Testis (tissue), 3 donors: ENCODE measurements around the gene ZNF554. TPM values are rescaled to one million over a fixed set of nuclear protein-coding genes. Genes with fewer than 3 reads are reported as not detected.

Experiments used
- DNase-seq: peaks from one replicate; pipeline ENCODE4 v3.0.0-alpha.2; 2019
- H3K27ac ChIP-seq, 2 donors: fragments of 200-600 bp; sonication (generic); one replicate each; pipeline ENCODE4 v1.5.1; 2019
- H3K27me3 ChIP-seq: fragments of 200-600 bp; sonication (generic); one replicate; pipeline ENCODE4 v1.5.1; 2019
- H3K36me3 ChIP-seq: fragments of 200-600 bp; sonication (generic); one replicate; pipeline ENCODE4 v1.5.1; 2017; ENCODE audit warnings: low read depth; ENCODE audit errors: missing control alignments
- H3K4me1 ChIP-seq: fragments of 200-600 bp; sonication (generic); one replicate; pipeline ENCODE4 v1.5.1; 2019
- H3K4me3 ChIP-seq, 2 donors: fragments of 200-600 bp; sonication (generic); one replicate each; pipeline ENCODE4 v1.5.1; 2017 to 2019
- H3K9me3 ChIP-seq: fragments of 200-600 bp; sonication (generic); one replicate; pipeline ENCODE4 v1.5.1; 2017
- CTCF ChIP-seq, 3 experiments: fragments of 450-650 bp in 2 of 3; fragments of 200-600 bp in 1 of 3; sonication (generic) in 1 of 3; IDR thresholded peaks; one replicate each; pipeline ENCODE4 v1.5.1; 2016 to 2019; ENCODE audit warnings: antibody characterized with exemption in 3 of 3, mild to moderate bottlenecking in 2 of 3, moderate library complexity in 1 of 3
- POLR2A ChIP-seq: fragments of 450-650 bp; IDR thresholded peaks from one replicate; pipeline ENCODE4 v1.6.1; 2017; ENCODE audit warnings: antibody characterized with exemption, mild to moderate bottlenecking, moderate library complexity
- WGBS, 2 donors: methylation state at CpG; one replicate each; pipeline ENCODE4 v1.1.5; 2018; 5-methylcytosine and 5-hydroxymethylcytosine counted together
- intact Hi-C: fragments of 100-400 bp; cut with DNase I; formaldehyde crosslinking; loops from one replicate; pipeline ENCODE4 v1.15.1; 2023; ENCODE audit warnings: low total_unique reads
- polyA plus RNA-seq: library from polyadenylated mRNA; stranded (reverse); fragments of 350-450 nt; fragmentation: Illumina TruSeq; extraction: RNeasy Lipid Tissue Mini Kit (QIAGEN cat#74804); gene quantifications from one replicate; pipeline ENCODE4 v1.2.3, GENCODE V29; 2014; ENCODE audit warnings: low read depth, low replicate concordance; ENCODE audit not compliant: insufficient read depth
- total RNA-seq, 2 donors: library from RNA; depleted of rRNA; stranded (reverse); fragments of >200 nt; gene quantifications; one replicate each; pipeline ENCODE4 v1.2.3, GENCODE V29; 2016

The ZNF554 gene
- total and polyA plus RNA-seq, 3 donors from 2014 or later: 6.9 to 9.4 (median 9.3) TPM

GRCh38 chr19:2877398-2878331 is 58.0 kb downstream of the ZNF554 start:
- Histone ChIP-seq H3K27ac (no peak overlapping the region), H3K27me3 (no peaks in the 10 kb centered on the region), H3K4me3 (no peak overlapping the region), H3K4me1 (no peaks in the 10 kb centered on the region), H3K9me3 (no peaks in the 10 kb centered on the region), H3K36me3 (no peaks in the 10 kb centered on the region)
- 91% methylated on average over 32 of the region's 32 CpGs for WGBS, 2 donors
- intact Hi-C loops: no loop called here
- DNase-seq: no peak
- no peak for TF ChIP-seq POLR2A
- no peak for TF ChIP-seq CTCF (IDR thresholded peaks at IDR 0.05)

DNA sequence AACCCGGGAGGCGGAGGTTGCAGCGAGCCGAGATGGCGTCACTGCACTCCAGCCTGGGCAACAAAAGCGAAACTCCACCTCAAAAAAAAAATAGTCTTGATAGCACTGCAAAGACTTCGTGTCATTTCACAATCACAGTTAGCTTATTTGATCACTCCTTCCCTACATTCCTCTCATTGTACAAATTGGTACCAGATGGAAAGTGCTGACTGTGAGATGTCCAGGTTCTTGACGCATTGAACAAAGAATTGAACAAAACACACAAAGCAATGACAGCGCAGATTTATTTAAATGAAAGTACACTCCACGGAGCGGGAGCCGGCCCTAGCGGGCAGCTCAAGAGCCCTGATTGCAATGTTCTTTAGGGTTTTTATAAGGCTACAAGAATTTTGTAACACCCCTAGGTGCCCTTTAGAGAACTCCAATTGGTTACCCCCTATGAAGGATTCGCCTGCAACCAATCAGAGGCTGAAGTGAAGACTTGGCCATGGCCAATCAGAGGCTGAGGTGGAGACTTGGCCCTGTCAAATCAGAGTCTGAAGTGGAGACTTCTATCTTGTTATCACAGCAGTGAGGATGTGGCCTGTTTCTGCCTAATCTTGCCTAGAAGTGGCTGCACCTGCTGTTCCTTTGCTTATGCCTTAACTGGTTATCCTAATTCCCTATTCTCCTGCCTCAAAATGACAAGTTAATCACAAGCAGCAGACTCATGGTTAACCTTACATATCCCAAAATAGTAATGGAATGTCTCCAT is 64.2 kb downstream of the ZNF554 start:
- WGBS, 2 donors: 68 to 77% methylated on average over 14 of the region's 14 CpGs
- TF ChIP-seq POLR2A (no peak), CTCF (IDR thresholded peaks at IDR 0.05) (no peak)
- DNase-seq: peak; percentile 63
- no peak overlapping the region for H3K27ac ChIP-seq
- H3K9me3 ChIP-seq: no peaks in the 10 kb centered on the region
- intact Hi-C loops: loop anchor here (10.0 kb wide), 1 partner anchor 239 kb away; no protein-coding TSS in a partner anchor
- H3K36me3 ChIP-seq: no peaks in the 10 kb centered on the region
- no peaks in the 10 kb centered on the region for H3K27me3 ChIP-seq
- H3K4me1 ChIP-seq: peaks cover 8% of the 10 kb centered on the region
- H3K4me3 ChIP-seq: no peak overlapping the region

- TF ChIP-seq CTCF (IDR thresholded peaks at IDR 0.05) (no peak), POLR2A (no peak)
- H3K27me3 ChIP-seq: no peaks in the 10 kb centered on the region
- H3K4me3 ChIP-seq: peak overlapping the region in 1 of 2 donors; percentile 32
- no peak overlapping the region for H3K27ac ChIP-seq
- no peak for DNase-seq
- H3K9me3 ChIP-seq: no peaks in the 10 kb centered on the region
- H3K4me1 ChIP-seq: peaks cover 8% of the 10 kb centered on the region
- H3K36me3 ChIP-seq: no peaks in the 10 kb centered on the region
- intact Hi-C loops: loop anchor here (10.0 kb wide), 1 partner anchor 241 kb away; no protein-coding TSS in a partner anchor
- WGBS, 2 donors: 64 to 70% methylated on average over 15 to 17 of the region's 17 CpGs
Measured at GRCh38 chr19:2885736-2886135, 66.1 kb downstream of the ZNF554 start.

Other genes with a start within 250 kb of the ZNF554 start
- gene GNG7, start 117.2 kb upstream of the ZNF554 start, total RNA-seq: 10 to 100 TPM; 25.3 to 38.7 TPM
- 16.9 TPM for gene GNG7, start 117.2 kb upstream of the ZNF554 start, polyA plus RNA-seq
- gene DIRAS1, start 98.5 kb upstream of the ZNF554 start, total RNA-seq: 10 to 100 TPM; 22.5 to 33.1 TPM
- gene DIRAS1, start 98.5 kb upstream of the ZNF554 start, polyA plus RNA-seq: 8.1 TPM
- 100 to 1,000 TPM; 126 to 160 TPM for gene SLC39A3, start 79.9 kb upstream of the ZNF554 start, total RNA-seq
- gene SLC39A3, start 79.9 kb upstream of the ZNF554 start, polyA plus RNA-seq: 198 TPM
- 100 to 1,000 TPM in 1 of 2 donors, 10 to 100 TPM in 1; 93.9 to 100 TPM for gene SGTA, start 36.6 kb upstream of the ZNF554 start, total RNA-seq
- gene SGTA, start 36.6 kb upstream of the ZNF554 start, polyA plus RNA-seq: 99.6 TPM
- 100 to 1,000 TPM; 111 to 134 TPM for gene THOP1, start 34.4 kb upstream of the ZNF554 start, total RNA-seq
- 166 TPM for gene THOP1, start 34.4 kb upstream of the ZNF554 start, polyA plus RNA-seq
- gene ZNF555, start 21.6 kb downstream of the ZNF554 start, total RNA-seq: 1 to 10 TPM; 7.1 to 8.5 TPM
- 7.2 TPM for gene ZNF555, start 21.6 kb downstream of the ZNF554 start, polyA plus RNA-seq
- gene ZNF556, start 47.5 kb downstream of the ZNF554 start, total RNA-seq: 1 to 10 TPM; 2.3 to 2.4 TPM
- 1.9 TPM for gene ZNF556, start 47.5 kb downstream of the ZNF554 start, polyA plus RNA-seq
- 10 to 100 TPM; 21.9 to 27.0 TPM for gene ZNF57, start 81.1 kb downstream of the ZNF554 start, total RNA-seq
- 26.4 TPM for gene ZNF57, start 81.1 kb downstream of the ZNF554 start, polyA plus RNA-seq
- 10 to 100 TPM in 1 of 2 donors, 1 to 10 TPM in 1; 4.8 to 10.7 TPM for gene ZNF77, start 125.1 kb downstream of the ZNF554 start, total RNA-seq
- gene ZNF77, start 125.1 kb downstream of the ZNF554 start, polyA plus RNA-seq: 5.6 TPM
- 10 to 100 TPM in 1 of 2 donors, 1 to 10 TPM in 1; 9.1 to 12.5 TPM for gene TLE6, start 157.7 kb downstream of the ZNF554 start, total RNA-seq
- gene TLE6, start 157.7 kb downstream of the ZNF554 start, polyA plus RNA-seq: 8.1 TPM
- gene TLE2, start 209.4 kb downstream of the ZNF554 start, total RNA-seq: 10 to 100 TPM; 70.5 to 76.6 TPM
- gene TLE2, start 209.4 kb downstream of the ZNF554 start, polyA plus RNA-seq: 30.2 TPM
- gene TLE5, start 242.6 kb downstream of the ZNF554 start, total RNA-seq: 100 to 1,000 TPM; 354 to 539 TPM
- gene TLE5, start 242.6 kb downstream of the ZNF554 start, polyA plus RNA-seq: 314 TPM